ENCODE measurements around the gene CCSER1.

Gene CCSER1

DNA sequence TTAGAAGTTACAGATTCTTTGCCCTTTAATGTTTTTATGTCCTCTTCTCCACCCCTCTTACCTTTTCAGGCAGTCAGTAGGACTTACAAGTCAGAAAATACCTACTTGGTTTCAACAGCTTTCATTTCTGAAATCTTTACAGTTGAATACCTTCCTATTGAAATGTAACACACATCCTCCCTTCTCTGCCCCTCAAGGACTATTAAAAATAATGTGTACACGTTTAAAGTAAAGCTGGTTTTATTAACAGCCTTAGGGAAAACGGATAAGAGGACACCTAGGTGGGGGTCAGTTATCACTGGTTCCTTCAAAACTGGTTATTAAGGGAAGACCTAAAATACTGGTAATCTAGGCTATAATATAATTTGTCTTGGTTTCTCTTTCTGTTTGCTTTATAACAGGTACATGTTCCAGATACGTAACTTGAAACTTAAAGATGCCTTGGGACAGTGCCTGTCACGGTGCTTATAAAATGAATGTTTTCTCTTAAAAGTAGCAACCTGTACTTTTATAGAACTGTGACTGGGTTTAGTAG, 1.8 kb downstream of the CCSER1 start:
- no peak for DNase-seq

GRCh38 chr4:90130076-90130475, 2.9 kb downstream of the CCSER1 start:
- DNase-seq = no peak

GRCh38 chr4:90137555-90137954, 10.4 kb downstream of the CCSER1 start:
- no peak for DNase-seq

DNA sequence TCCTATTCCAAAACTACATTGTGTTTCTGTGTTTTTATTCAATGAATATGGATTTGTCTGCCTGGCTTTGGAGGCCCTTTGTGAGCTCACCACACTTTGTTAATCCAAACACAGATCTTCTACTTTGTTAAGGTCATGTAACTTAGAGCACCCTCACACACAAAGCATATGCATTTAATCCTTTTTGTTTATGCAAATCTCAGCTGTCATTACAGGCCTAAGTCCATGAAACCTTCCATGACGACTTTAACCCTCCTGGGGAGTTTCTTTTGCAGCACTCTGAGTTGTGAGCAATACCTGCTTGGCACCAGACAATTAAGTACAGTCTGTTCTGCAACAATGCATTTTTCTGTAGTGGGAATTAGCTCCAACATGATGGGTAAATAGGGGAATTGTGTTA, 14.9 kb downstream of the CCSER1 start:
- no peak for DNase-seq

DNA sequence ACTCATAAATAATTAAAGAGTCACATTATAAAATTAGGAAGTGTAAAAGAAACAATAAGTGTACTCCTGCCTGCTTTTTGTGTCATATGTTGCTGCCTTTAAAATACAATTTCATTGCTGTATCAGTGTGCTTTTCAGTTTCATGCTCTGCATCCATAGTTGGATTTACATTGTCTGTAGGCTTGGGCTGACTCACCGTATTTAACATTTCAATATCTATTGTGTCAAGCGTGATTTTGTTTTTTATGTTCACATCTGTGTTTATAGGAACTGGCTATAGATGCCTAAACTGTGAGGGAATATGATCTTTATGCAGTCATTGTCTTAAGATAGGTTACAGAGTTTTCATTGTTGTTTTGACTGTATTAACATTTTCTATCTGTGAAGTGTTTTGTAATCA, 18.1 kb downstream of the CCSER1 start:
- no peak for DNase-seq

DNA sequence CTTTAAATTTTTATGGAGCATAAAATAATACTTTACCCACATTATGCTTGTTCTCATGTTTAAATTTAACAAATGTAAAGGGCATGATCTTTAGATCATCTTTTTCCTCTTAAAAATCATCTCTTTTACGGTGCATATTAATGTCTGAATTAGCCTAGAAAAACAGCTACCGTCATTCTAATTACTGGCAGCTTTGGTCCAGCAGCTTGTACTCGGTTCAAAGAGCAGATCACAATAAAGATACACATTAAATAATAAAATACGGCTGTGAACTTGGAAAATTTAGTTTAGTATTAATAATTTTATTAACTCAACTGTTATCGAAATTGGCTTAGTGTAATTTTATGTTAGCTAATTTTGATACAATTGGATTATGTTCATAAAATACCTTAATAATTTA, 19.1 kb downstream of the CCSER1 start:
- no peak for DNase-seq

- no peak for DNase-seq
Observed at GRCh38 chr4:90148574-90149148, 21.5 kb downstream of the CCSER1 start.

GRCh38 chr4:90152024-90152423, 24.8 kb downstream of the CCSER1 start:
- no peak for DNase-seq

DNA sequence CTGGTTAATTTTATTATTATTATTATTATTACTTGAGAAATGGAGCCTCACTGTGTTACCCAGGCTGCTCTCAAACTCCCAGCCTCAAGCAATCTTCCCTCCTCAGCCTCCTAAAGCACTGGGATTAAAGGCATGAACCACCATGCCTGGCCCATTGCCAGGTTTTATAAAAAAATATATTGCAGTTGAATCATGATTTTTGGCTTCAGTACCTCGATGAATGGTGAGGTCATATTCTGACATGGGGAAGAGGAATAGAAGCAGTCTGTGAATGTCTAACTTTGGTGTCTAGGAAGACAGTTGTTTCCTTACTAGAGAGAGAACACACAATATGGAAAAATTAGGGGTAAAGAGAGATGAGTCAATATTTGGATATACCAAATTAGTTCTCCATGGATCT, 32.0 kb downstream of the CCSER1 start:
- no peak for DNase-seq

GRCh38 chr4:90160044-90160443, 32.9 kb downstream of the CCSER1 start:
- no peak for DNase-seq

GRCh38 chr4:90162566-90162965, 35.4 kb downstream of the CCSER1 start:
- DNase-seq = no peak

- no peak for DNase-seq
Observed at GRCh38 chr4:90163872-90164271, 36.7 kb downstream of the CCSER1 start.

GRCh38 chr4:90165883-90166282, 38.7 kb downstream of the CCSER1 start:
- DNase-seq = no peak

- no peak for DNase-seq
Observed at GRCh38 chr4:90171491-90171890, 44.3 kb downstream of the CCSER1 start.

DNA sequence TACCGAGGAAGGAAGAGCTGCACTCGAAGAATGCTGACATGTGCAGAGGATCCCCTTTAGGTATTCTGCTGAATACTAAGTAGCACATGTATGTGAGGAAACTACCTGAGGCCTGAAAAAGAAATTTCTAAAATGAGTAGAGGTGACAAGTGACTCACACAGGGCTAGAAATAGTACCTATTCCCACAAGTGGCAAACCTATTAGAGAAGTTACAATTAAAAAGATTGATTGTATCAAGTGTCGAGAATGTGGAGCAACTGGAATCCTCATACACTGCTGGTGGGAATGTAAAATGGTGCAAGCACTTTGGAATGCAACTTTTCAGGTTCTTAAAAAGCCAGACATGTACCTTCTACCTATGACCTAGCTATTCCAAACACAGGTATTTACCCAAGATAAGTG, 47.4 kb downstream of the CCSER1 start:
- no peak for DNase-seq

DNA sequence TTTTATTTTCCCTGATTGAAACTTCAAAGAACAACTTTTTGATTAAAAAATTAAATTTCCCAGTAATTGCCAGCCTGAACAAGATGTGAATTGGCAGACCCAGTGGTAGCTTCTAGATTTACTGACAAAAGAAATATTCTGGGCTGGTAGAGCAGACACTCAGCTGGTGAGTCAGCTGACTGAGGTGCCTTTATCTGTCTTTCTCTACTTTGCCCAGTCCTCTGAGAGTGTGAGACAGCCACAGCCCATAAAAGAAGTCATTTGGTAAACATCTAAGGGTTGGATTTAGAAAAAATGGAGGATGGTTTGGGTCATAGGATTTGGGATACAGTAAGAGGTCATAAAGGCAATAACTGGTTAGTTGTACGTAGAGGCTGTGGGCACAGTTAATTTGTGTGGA, 54.5 kb downstream of the CCSER1 start:
- no peak for DNase-seq

- DNase-seq = no peak
Observed at GRCh38 chr4:90183254-90183653, 56.1 kb downstream of the CCSER1 start.

- no peak for DNase-seq
Observed at GRCh38 chr4:90184560-90184959, 57.4 kb downstream of the CCSER1 start.

DNA sequence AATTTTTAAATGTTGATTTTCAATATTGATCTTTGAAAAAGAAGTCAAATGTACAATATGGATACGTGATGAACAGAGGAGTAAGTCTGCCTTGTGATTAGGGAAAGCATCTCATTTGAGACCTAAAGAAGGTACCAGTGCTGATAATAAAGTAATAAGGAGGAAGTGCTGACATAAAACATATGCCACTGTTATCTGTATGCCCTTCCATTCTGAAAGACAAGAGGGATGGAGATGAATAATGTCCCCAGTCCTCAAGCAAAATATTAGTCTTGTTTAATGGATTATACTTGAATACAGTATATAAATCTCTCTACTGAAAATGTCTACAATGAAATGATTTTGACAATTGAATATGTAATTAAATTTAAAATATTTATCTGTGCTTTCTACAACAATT, 58.2 kb downstream of the CCSER1 start:
- no peak for DNase-seq

GRCh38 chr4:90186229-90186628, 59.0 kb downstream of the CCSER1 start:
- no peak for DNase-seq

DNA sequence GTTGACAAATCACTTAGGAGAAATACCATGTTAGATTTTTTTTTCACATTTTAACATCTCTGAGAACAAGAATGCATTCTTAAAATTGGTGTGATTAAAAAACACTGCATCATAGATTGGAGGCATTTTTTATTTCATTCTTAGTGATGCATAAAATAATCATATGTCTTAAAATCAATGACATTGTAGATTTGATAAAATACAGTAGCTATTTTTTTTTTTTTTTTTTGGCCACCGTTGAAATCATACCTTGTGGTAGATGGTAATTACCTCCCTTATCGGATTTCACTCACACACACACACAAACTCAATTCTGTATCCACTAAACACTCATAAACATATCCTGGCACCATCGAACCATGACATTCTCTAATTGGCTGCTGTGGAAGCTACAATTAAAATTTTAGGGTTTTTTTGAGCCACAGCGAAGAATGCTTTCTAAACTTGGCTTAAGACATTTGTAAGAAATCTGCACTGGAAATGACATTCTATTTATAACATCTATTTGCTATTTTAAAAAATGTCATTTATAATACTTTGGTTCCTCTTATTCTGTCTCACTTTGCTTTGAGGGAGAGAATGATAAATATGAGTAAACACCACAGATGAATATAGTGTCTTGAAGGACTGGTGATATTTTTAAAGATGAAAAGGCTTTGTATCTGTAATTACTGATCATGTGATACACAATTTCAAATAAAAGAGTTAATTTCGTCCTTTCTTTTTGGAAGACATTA, 60.1 kb downstream of the CCSER1 start:
- no peak for DNase-seq

DNA sequence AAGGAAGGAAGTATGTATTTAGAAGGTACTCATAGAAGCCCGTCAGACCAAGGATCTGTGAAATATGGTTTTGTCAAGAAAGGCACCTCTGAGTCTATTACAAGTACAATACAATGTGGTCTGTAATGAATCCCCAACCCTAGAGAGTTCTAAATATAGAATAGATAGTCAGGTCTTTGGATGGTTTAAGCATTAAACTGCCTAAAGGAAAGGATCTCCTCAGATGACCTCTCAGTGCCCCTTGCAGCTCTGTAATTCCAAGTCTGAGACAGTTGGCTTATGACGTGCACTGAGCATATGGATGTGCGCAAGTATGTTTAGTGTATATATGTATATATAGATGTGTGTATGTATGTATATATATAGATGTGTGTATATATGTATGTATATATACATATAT, 62.0 kb downstream of the CCSER1 start:
- no peak for DNase-seq

DNA sequence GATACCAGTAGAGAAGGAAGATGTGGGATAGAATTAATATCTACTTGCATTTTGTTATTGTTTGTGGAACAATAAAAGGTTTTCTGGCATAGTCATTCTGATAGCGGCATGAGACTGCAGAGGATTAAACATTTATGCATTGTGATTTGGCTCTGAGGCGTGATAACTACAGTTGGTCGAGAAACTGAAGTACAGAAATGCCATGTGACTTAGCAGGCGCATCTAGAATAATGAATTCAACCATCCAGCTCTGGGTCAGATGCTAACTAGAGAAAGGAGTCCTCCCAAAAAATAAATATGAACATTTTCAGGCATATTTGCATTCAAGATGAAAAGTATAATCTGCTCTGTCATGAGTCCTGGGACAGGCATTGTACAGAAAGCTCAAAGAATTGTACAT, 62.8 kb downstream of the CCSER1 start:
- no peak for DNase-seq

DNA sequence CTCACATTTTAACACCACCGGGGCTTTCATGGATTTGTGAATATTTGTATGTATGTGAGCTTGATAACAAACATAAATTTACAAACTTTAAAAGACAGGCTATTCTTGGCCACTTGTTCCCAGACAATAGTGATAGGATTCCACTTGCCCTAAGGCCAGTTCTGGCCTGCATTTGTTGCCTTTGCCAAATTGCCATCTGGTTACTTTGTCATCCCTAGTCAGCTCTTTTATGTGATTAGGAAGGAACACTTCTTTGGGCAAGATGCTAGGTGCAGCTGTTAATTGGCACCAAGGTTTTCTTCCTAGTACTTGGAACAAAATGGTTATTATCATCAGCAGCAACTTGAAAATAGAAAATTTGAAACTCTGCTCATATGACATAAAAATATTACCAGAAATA, 63.3 kb downstream of the CCSER1 start:
- DNase-seq = no peak

Measured in activated CD4-positive, CD25-positive, alpha-beta regulatory T cell treated with anti-CD3 and anti-CD28 coated beads, Interleukin-2, amount 50 U/mL, for 72 hours (primary cell).